HEK293T (cell line): ENCODE results near the gene FAM53B.

Experiments used
- ELF4 ChIP-seq: fragments of 450-650 bp; IDR thresholded peaks from 2 replicates; pipeline ENCODE4 v1.6.1; 2017; ENCODE audit warnings: antibody characterized with exemption
- FOXK2 ChIP-seq: fragments of 450-650 bp; IDR thresholded peaks from 2 replicates; pipeline ENCODE4 v1.6.1; 2016; ENCODE audit warnings: mild to moderate bottlenecking
- HDGF ChIP-seq: fragments of 450-650 bp; IDR thresholded peaks from 2 replicates; pipeline ENCODE4 v1.6.1; 2017; ENCODE audit warnings: antibody characterized with exemption, borderline replicate concordance
- SP1 ChIP-seq: fragments of 450-650 bp; IDR thresholded peaks from 2 replicates; pipeline ENCODE4 v1.6.1; 2017
- SUZ12 ChIP-seq: fragments of 450-650 bp; IDR thresholded peaks from 2 replicates; pipeline ENCODE4 v1.6.1; 2016; ENCODE audit warnings: mild to moderate bottlenecking

- TF ChIP-seq SUZ12 (no peak), HDGF (no peak), ELF4 (no peak), SP1 (no peak), FOXK2 (no peak)
These were observed 48.9 kb downstream of the FAM53B start for GRCh38 chr10:124695259-124695658.
